HG02884 (cell line): ENCODE measurements around the gene UBN1.

Source experiments
- ATAC-seq: cut with Tn5 transposase; IDR thresholded peaks from one replicate; pipeline ENCODE4 v1.9.1; 2021; ENCODE audit warnings: mild to moderate bottlenecking, moderate library complexity; ENCODE audit not compliant: unreplicated experiment

UBN1 gene, protein sequence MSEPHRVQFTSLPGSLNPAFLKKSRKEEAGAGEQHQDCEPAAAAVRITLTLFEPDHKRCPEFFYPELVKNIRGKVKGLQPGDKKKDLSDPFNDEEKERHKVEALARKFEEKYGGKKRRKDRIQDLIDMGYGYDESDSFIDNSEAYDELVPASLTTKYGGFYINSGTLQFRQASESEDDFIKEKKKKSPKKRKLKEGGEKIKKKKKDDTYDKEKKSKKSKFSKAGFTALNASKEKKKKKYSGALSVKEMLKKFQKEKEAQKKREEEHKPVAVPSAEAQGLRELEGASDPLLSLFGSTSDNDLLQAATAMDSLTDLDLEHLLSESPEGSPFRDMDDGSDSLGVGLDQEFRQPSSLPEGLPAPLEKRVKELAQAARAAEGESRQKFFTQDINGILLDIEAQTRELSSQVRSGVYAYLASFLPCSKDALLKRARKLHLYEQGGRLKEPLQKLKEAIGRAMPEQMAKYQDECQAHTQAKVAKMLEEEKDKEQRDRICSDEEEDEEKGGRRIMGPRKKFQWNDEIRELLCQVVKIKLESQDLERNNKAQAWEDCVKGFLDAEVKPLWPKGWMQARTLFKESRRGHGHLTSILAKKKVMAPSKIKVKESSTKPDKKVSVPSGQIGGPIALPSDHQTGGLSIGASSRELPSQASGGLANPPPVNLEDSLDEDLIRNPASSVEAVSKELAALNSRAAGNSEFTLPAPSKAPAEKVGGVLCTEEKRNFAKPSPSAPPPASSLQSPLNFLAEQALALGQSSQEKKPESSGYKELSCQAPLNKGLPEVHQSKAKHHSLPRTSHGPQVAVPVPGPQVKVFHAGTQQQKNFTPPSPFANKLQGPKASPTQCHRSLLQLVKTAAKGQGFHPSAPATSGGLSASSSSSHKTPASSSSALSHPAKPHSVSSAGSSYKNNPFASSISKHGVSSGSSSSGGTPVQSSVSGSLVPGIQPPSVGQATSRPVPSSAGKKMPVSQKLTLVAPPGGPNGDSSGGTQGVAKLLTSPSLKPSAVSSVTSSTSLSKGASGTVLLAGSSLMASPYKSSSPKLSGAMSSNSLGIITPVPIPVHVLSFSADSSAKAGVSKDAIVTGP (N-terminal part only)

DNA sequence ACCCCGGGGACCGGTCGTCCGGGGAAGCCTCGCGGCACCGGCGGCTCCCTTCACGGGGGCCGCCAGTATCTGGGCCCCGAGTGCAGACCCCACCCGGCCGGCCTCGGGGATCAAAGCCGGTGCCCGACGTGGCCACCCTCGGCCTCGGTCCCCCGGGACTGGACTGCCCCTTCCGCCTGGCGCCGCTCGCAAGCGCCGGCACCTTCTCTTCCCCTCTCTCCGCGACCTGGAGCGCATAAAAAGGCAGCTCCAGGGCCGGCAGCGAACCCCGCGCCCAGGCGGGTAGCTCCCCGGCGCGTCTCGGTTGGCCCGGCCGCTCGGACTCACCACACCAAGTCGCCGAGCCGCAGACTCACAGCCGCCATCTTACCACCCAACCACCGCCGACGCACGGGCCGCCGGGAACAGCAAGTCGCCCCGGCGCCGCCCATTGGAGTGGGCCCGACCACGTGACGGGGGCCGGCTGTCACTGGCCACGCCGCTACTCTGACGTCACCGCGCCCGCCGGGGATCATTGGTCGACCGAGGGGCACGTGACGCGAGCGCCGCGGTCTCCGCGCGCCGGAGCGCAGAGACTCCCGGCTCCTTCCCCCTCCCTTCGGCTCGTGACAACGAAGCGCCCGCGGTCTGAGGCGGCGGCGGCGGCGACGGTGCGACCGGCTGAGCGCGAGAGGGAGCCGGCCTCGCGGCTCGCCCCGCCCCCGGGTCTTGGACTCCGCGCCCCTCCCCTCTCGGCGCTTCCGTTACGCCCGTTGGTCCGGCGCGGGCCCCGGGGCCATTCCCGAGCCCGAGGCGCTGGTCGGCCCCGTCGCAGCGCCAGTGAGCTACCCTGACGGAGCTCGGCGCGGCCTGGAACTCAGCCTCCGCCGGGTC, at the start of gene UBN1, which contains the start of gene GLYR1:
UBN1 (plus strand) TSS at position 581 of the 873 bp plus-strand sequence. CDS start 5,437 bp downstream, outside the sequence.
GLYR1 (minus strand) TSS at position 388 of the 873 bp plus-strand sequence; CDS start at position 365, 23 bp downstream.
- peak; percentile 78 for ATAC-seq

DNA sequence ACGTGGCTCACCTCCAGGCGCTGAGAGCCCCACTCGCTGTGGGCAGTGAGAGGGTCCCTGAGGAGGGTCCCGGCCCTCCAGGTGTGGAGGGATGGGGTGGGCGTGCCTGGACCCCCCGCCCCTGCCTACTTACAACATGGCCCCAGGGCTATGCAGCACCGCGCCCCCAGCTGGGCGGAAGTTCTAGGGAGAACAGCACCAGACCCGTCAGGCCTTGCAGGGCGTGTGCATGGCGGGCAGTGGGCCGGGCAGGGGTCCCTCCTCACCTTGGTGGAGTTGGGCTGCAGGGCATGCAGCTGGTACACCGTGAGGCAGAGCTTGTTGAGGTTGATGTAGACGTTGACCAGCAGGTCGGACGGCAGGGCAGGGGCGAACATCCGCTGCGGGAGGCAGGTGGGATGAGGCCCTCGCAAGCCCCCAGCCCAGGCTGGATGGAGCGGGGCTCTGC, 49.5 kb upstream of the UBN1 start:
- no peak for ATAC-seq

DNA sequence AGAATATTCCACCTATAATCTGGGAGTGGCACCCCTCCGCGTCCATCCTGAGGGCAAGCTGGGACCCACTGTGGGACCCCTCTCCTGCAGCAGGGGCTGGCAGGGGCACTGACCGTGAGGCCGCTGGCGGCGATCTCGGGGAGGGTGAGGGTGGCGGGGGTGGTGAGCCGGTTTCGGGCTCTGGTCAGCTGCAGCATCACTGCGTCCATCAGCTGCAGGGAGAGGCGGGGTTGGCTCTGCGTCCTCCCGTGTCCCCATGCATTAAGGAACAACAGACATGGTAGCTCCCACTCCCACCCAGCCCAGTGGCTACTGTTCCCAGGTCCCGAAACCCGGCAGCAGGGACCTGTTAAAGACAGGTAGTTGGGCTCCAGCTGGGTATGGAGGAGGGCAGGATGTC, 48.8 kb upstream of the UBN1 start:
- no peak for ATAC-seq

DNA sequence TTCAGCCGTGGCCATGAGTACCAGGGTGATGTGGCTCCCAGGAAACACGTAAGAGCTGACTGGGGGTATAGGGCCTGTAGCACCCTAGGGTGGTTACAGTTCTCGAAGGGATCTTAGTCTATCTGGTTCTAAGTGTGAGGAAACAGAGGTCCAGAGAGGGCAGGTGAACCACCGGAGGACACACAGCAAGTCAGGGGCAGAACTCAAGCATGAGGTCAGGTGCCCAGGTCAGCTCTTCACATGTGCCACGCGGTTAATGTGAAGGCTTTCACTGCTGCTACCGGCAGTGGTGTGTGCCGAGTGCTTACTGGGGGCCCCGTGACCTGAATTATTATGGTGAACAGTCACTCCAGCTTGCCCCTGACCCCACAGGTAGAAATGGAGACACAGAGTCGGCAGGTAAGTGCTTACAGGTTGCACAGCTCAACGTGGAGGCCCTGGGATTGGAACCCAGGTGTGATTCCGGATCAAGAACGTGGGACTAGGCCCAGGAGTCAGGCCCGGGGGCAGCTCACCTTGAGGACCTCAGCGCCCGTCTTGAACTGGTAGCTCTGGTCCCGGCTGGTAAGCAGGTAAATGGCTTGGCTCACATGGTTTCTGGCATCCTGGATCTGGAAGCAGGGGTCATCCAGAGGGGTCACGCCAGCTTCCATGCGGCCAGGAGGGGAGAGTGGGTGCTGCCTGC, 48.0 kb upstream of the UBN1 start:
- no peak for ATAC-seq

DNA sequence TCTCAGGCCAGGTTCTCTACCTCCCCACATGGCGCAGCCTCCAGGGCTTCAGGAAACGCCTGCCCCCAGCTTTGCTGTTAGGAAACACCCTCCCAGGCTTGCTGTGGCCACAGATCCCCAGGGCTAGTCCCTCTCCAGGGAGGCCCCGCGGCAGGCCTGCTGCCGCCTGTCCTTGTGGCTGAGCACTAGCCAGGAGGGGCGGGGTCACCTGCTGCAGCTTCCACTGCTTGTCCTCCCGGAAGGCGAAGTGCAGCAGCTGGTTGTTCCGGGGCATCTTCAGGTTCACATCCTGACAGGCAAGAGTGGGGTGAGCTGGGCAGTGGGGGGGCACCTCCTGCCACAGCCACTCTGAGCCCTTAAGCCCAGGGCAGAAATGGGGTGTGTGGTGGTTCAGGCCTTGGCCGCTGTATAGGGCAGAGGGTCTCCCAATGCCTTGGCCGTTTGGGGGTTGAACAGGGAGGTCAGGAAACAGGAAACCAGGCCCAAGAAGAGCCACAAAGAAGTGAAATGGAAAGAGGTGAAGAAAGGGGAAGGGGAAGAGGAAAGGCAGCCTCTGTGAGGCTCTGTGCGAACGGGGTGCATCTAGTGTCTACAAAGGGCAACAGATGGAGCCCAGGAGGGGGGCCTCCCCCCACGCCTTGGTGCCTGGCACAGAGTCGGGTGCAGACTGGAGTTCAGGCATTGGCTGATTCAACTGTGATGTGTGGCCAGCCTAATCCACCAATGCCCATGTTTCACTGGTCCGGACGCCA, 46.8 kb upstream of the UBN1 start:
- no peak for ATAC-seq

DNA sequence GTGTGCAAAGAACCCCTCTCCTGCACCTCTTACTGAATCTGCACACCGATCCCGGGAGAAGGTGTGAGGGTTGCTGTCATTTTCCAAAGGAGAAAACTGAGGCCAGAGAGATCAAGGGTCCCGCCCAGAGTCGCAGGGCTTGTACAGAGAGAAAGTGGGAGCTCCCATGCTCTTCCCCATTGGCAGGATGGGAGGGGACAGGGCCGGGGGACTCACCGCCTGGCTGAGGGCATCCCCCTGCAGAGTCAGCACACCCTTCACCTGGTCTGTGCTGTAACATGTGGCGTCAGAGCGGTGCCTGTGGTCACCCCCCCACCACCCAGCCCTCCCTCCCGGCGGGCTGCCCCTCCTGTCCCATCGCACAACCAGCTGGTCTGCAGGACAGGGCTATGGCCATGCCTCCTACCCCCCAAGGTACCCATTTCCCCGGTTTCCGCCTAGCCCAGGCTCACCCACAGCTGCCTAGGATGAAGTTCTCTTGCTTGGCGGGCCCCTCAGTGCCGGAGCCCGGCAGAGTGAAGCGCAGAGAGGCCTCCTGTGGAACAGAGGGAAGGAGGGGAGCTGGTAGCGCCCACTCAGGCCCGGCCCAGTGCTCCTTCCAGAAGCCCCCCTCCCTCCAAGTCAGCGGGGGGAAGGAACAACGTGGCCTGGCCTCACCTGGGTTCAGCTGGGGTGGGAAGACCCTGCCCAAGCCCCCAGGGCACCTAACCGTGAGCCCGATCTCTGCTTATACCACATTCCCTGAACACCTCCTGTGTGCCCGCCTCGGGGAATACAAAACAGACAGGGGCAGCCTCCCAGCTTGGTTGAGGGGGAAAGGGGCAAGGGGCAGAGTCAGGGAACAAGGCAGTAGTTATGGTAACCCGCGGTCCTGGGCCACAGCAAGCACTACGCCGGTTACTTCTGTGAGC, 46.0 kb upstream of the UBN1 start:
- ATAC-seq: no peak

DNA sequence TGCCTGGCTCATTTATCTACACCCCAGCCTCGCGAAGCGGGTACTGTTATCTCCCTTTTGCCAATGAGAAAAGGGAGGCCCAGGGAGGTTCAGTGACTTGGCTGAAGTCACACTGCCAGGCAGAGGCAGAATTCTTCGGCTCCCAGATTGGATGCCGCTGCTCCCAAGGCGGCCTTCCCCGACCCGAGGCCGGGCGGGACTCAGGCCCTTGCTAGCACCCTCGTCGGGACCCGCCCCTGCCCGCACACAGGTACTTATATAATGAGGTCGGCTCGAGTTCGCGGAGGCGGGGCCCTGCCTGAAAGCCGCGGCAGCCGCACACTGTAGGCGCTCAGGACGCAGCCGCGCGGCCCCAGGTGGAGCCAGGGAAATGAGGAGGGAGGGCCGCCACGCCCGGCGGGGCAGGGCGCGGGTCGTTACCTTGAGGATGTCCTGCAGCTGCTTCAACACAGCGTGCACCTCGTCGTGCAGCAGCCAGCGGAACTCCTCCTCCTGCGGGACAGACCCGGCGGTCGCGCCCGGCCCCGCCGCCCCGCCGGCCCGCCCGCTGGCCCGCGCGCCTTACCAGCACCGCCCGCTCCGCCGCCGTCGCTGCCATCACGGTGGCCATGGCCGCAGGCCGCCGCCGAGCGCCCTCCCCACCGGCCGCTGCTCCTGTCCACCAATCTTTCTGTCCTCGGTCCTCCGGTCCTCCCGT, 45.2 kb upstream of the UBN1 start, which contains the start of gene ROGDI:
ROGDI (minus strand) TSS at position 672 of the 697 bp plus-strand sequence; CDS start at position 610, 62 bp downstream.
- peak; percentile 57 for ATAC-seq

DNA sequence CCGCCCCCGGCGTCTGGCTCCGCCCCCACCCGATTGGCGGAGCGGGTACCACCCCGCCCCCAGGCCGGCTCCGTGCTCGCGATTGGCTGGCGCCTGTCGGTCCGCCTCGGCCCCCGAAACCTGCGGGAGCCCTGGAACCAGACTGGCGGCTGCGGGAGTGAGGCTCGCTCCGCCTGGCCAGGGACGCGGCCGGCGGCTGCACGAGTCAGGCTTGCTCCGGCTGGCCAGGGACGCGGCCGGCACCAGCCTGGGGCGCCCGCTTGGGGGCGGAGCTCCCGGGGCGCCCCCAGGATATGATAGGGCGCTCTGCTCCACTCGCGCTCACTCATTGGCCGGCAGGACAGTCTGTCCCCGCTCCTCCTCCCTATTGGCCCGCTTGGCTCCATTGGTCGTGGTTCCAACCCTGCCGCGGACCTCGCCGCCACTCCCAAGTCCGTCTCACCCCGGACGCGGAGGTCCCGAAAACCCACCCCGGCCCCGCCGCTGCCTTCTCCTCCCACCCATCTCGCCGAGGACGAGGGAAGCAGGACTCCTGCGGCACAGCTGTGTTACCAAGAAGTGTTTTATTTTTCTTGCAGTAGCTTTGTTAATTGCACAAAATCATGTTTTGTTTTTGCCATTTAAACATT, 44.5 kb upstream of the UBN1 start:
- ATAC-seq: peak; percentile 91

DNA sequence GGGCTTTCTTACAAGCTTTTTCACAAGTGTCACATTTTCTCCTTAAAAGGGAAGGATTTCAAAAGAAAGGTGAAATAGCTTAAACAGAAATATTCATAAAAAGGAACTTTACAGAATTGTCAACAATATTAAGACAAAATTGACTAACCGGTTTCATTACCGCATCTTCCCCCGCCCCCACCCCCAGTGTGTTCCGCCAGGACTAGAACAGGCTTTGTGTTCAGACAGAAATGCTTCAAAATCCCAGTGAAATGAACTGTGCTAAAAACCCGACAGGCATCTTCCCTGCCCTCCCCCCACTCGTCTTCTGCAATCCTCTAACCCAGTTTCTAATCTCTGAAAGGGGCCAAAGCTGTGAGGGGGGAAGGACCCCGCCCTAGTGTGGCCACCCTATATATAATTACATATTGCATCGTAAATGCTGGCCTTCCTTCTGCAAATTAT, 43.9 kb upstream of the UBN1 start:
- ATAC-seq: no peak

DNA sequence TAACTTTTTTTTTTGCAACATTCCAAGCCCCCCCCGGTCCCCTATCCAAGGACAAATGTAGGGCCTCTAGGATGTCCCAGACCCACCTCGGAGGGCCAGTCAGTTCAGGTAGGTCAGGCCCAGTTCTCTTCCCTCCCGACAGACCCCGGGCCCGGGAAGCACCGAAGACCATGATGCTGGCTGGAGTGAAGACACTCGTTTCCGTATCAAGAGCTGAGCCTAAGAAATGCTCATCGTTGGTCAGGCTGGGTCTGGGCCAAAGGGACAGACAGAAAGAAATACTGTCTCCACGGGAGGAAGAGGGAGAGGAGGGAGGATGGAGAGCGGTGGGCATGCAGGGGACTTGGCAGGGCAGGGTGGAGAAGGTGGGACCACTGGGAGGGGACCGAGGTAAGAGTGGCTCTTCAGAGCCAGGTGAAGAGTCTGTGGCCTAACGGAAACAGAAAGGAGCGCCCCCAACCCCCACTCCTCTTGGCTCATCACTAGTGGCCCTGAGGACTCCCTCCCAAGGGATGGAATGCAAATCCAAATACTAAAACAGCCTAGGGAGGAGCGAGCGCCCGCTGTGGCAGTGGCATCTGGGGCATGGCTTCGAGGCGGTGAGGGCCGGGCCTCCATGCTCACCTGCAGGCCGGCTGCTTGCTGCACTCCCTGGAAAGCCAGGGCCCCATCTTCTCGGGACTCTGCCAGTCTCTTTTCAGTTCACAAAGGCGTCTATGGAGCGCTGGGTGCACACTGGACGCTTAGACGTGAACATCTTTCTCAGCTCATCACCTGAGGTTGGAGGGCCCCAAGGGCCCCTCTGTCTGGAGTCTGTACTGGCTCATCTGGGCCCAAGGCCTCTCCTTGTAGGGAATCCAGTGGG, 43.2 kb upstream of the UBN1 start:
- ATAC-seq: no peak

DNA sequence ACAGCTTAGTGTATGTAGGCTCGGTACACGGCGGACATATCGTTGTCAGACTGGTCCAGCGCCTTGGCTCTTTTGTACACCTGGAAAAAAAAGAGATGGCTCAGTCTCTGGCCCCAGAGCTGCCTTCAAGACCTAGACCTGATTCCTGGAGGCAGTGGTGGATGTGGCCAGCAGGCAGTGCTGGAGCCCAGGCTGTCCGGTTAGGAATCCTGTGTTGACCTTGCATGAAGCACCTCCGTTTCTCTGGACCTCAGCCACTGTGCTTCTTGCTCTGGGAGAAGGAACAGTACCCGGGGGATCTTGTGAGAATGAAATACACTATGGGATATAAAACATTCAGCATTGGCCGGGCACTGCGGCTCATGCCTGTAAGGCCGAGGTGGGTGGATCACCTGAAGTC, 42.0 kb upstream of the UBN1 start:
- ATAC-seq: no peak

DNA sequence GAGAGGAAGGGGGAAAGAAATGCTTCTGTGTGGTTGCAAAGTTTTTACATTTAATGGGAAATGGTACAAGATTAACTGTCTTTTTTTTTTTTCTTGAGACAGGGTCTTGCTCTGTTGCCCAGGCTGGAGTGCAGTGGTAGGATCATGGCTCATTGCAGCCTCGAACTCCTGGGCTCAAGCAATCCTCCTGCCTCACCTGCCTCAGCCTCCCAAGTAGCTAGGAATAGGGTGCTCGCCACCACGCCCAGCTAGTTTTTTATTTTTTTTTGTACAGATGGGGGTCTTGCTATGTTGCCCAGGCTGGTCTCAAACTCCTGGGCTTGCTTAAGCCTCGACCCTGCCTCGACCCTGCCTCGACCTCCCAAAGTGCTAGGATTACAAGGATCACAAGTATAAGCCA, 41.0 kb upstream of the UBN1 start:
- ATAC-seq: no peak

DNA sequence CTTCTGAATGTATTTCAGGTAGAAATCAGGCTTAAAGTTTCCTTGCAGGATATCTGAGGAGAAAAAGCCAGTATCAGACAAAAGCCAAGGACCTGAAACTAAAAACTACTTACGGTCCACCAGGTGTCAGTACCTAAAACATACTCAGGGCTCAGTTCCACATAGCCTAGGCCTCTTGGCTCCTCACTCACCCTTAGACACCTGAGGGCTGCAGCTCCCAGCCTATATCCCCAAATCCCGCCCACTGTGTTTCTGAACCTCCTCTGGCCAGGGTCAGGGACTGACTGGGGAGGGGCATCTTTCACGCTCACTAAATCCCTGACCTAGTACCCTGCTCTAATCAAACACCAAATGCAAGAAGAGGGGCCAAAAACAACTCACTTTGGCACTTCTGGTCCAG, 36.0 kb upstream of the UBN1 start:
- ATAC-seq: no peak

DNA sequence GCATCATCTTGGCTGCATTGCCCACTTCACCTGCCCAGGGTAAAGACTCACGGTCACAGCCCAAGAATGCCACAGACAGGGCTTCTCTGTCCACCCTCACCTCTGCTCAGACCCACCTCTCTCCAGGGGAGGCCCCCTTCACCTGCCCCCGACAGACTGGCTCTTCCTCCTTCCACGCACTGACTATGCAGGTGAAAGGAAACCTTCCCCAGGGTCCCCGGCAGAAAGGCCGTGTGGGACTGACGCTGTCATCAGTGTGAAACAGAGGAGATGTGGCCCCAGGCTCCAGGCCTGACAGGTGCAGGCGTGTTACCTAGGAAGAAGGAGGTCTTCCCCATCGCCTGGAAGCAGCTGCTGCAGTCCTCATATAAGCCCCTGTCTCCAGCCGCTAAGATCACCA, 35.5 kb upstream of the UBN1 start:
- no peak for ATAC-seq

DNA sequence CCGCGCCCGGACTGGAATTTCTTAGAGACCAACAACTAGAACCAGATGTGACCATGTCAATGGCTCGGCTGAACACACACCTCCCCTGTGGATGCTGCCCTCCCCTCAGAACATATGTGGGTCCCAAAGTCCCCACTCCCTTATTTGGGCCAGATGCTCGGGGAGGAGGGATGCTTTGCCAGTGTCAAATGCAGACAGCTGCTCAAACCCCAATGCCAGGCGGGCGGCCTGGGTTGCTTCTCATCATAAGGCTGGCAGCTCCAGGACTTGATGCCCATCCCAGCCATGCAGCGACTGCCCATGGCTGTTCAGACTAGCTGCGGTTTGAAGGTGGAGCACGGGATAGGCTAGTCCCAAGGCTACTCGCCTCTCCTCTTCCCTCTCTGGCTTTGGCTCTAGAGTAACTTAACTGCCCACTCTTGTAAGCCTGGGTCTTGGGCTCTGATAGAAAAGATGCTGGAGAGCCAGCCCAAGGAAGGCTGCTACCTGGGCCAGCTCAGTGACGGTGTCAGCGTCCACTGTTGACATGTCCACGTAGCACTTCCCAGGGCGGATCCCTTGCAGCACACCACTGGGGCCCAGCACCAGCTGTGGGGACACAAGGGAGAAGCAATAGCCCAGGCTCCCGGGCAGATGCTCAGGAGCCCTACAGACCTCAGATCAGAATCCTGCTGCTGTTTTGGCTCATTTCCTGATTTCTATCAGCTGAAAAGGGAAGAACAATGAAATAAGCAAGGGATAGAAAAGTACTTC, 33.9 kb upstream of the UBN1 start:
- no peak for ATAC-seq
